ENCODE measurements around the gene CAMKMT. TPM values are rescaled to one million over a fixed set of nuclear protein-coding genes. Genes with fewer than 3 reads are reported as not detected.

CAMKMT gene
- total RNA-seq, 6 experiments from 2014 or later = 5.1 to 8.6 (median 7.0) TPM

- Mint-ChIP-seq H3K4me1 (ENCODE audit: low read depth) (no peaks in the 10 kb centered on the region), H3K4me3 (no peak overlapping the region), H3K9me3 (no peaks in the 10 kb centered on the region), H3K36me3 (ENCODE audit: low read depth) (no peaks in the 10 kb centered on the region), H3K27me3 (ENCODE audit: insufficient read depth) (peaks cover 2% of the 10 kb centered on the region), H3K27ac (no peak overlapping the region)
- DNase-seq = no peak
- TF ChIP-seq, protein P1, sequence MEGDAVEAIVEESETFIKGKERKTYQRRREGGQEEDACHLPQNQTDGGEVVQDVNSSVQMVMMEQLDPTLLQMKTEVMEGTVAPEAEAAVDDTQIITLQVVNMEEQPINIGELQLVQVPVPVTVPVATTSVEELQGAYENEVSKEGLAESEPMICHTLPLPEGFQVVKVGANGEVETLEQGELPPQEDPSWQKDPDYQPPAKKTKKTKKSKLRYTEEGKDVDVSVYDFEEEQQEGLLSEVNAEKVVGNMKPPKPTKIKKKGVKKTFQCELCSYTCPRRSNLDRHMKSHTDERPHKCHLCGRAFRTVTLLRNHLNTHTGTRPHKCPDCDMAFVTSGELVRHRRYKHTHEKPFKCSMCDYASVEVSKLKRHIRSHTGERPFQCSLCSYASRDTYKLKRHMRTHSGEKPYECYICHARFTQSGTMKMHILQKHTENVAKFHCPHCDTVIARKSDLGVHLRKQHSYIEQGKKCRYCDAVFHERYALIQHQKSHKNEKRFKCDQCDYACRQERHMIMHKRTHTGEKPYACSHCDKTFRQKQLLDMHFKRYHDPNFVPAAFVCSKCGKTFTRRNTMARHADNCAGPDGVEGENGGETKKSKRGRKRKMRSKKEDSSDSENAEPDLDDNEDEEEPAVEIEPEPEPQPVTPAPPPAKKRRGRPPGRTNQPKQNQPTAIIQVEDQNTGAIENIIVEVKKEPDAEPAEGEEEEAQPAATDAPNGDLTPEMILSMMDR (IDR thresholded peaks at IDR 0.05) = no peak
Observed at GRCh38 chr2:44745922-44746766, 384.4 kb downstream of the CAMKMT start.

GRCh38 chr2:44746856-44747615 is 385.3 kb downstream of the CAMKMT start:
- H3K9me3 Mint-ChIP-seq = no peaks in the 10 kb centered on the region
- DNase-seq = no peak
- H3K27ac Mint-ChIP-seq = no peak overlapping the region
- H3K4me1 Mint-ChIP-seq (ENCODE audit: low read depth) = no peaks in the 10 kb centered on the region
- no peak overlapping the region for H3K4me3 Mint-ChIP-seq
- H3K36me3 Mint-ChIP-seq (ENCODE audit: low read depth) = no peaks in the 10 kb centered on the region
- TF ChIP-seq, protein P1 (IDR thresholded peaks at IDR 0.05) = no peak
- H3K27me3 Mint-ChIP-seq (ENCODE audit: insufficient read depth) = peaks cover 2% of the 10 kb centered on the region

DNA sequence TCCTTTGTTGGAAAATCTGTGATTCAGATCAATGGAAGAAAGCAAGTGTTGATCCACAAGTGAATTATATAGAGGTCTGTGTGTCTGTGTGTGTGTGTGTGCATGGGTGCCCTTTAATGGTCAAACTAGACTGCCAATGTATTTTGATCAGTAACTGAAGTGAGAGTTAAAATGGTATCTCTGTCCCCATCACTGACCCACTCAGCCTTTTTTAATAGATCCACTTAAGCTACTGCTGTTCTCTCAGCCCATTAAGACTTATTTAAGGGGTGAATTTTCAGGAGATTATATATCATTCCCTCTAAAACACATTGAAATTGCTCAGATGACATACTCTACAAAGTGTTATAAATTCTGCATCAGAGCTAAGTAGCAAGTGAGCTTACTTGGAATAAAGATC is 386.0 kb downstream of the CAMKMT start:
- no peak for DNase-seq
- TF ChIP-seq, protein P1 (IDR thresholded peaks at IDR 0.05) = no peak
- no peak overlapping the region for H3K4me3 Mint-ChIP-seq
- no peaks in the 10 kb centered on the region for H3K9me3 Mint-ChIP-seq
- no peaks in the 10 kb centered on the region for H3K36me3 Mint-ChIP-seq (ENCODE audit: low read depth)
- H3K4me1 Mint-ChIP-seq (ENCODE audit: low read depth) = no peaks in the 10 kb centered on the region
- peaks cover 2% of the 10 kb centered on the region for H3K27me3 Mint-ChIP-seq (ENCODE audit: insufficient read depth)
- H3K27ac Mint-ChIP-seq = no peak overlapping the region

DNA sequence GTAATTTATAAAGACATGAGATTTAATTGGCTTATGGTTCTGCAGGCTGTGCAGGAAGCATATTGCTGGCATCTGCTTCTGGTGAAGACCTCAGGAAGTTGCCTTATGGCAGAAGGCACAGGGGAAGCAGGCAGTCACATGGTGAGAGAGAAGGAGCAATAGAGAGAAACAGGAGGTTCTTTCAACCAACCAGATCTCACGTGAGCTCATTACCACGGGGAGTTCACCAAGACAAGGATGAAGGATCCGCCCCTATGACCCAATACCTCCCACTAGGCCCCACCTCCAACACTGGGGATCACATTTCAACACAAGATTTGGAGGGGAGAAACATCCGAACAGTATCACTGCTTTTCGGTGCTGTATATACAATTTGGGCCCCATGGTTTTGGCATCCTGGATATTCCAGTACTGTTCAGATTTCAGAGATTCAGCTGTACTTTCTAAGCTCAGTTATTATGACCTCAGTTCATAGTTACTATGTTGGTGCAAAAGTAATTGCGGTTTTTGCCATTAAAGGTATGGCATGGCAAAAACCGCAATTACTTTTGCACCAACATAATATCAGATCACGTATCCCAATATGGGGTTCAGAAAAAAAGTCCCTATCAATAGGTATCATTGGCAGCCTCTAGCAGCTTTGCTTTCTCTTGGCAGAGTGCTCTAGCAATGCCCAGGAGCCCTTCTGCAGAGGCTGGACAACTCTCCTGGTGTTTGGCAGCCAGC is 390.2 kb downstream of the CAMKMT start:
- TF ChIP-seq, protein P1 (IDR thresholded peaks at IDR 0.05) = no peak
- Mint-ChIP-seq H3K9me3 (no peaks in the 10 kb centered on the region), H3K27ac (no peak overlapping the region), H3K27me3 (ENCODE audit: insufficient read depth) (peaks cover 2% of the 10 kb centered on the region), H3K4me3 (no peak overlapping the region), H3K36me3 (ENCODE audit: low read depth) (no peaks in the 10 kb centered on the region), H3K4me1 (ENCODE audit: low read depth) (no peaks in the 10 kb centered on the region)
- DNase-seq = no peak

DNA sequence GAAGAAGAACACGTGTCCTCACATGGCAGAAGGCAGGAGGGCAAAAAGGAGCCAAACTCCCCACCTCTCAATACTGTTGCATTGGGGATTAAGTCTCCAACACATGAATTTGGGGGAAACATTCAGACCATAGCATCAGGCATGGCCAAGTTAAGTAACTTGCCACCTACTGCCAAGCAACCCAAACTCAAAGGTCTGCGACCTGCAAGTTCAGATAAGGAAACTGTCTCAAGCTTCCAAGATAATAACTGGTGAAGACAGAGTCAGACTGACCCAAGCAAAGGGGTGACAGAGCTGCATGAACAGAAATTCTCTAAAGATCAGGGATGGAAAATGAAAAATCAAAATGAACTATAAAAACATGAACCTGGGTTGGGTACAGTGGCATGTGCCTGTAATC is 391.0 kb downstream of the CAMKMT start:
- no peak for DNase-seq
- Mint-ChIP-seq H3K9me3 (no peaks in the 10 kb centered on the region), H3K36me3 (ENCODE audit: low read depth) (no peaks in the 10 kb centered on the region), H3K4me3 (no peak overlapping the region), H3K27me3 (ENCODE audit: insufficient read depth) (peaks cover 2% of the 10 kb centered on the region), H3K27ac (no peak overlapping the region), H3K4me1 (ENCODE audit: low read depth) (no peaks in the 10 kb centered on the region)
- TF ChIP-seq, protein P1 (IDR thresholded peaks at IDR 0.05) = no peak
